ENCODE measurements around the gene TAB3. TPM values are rescaled to one million over a fixed set of nuclear protein-coding genes. Genes with fewer than 3 reads are reported as not detected.
A peak's percentile ranks its signal among the peaks of the same experiment; 100 is the strongest.

The TAB3 gene
- total RNA-seq, 2 experiments from 2014 or later = 18.7 to 20.1 TPM

GRCh38 chrX:30905321-30905720, 16.3 kb upstream of the TAB3 start:
- Mint-ChIP-seq H3K27ac (no peak overlapping the region), H3K4me1 (peaks cover 7% of the 10 kb centered on the region), H3K27me3 (no peaks in the 10 kb centered on the region), H3K36me3 (ENCODE audit: low read depth) (no peaks in the 10 kb centered on the region), H3K4me3 (no peak overlapping the region), H3K9me3 (ENCODE audit: low read depth) (no peaks in the 10 kb centered on the region)
- CTCF ChIA-PET = no interaction called here
- DNase-seq = no peak
- no peak for ATAC-seq
- intact Hi-C loops (cut with DNase I, micrococcal nuclease) = no loop called here
- POLR2A ChIA-PET = no interaction called here

- no peaks in the 10 kb centered on the region for H3K36me3 Mint-ChIP-seq (ENCODE audit: low read depth)
- ChIA-PET POLR2A (no interaction called here), CTCF (interaction anchor here (1.0 kb wide), 1 partner anchor 33 kb away, joined by 3 read pairs; no protein-coding TSS in a partner anchor)
- H3K9me3 Mint-ChIP-seq (ENCODE audit: low read depth) = no peaks in the 10 kb centered on the region
- no peaks in the 10 kb centered on the region for H3K27me3 Mint-ChIP-seq
- intact Hi-C loops (cut with DNase I, micrococcal nuclease) = no loop called here
- no peak overlapping the region for H3K4me3 Mint-ChIP-seq
- ATAC-seq (no peak), DNase-seq (no peak)
- H3K27ac Mint-ChIP-seq = no peak overlapping the region
- H3K4me1 Mint-ChIP-seq = peaks cover 6% of the 10 kb centered on the region
Observed at GRCh38 chrX:30904632-30905031, 15.6 kb upstream of the TAB3 start.

GRCh38 chrX:30904186-30904585, 15.1 kb upstream of the TAB3 start:
- peaks cover 3% of the 10 kb centered on the region for H3K4me1 Mint-ChIP-seq
- H3K27ac Mint-ChIP-seq = no peak overlapping the region
- intact Hi-C loops (cut with DNase I, micrococcal nuclease) = no loop called here
- no peak overlapping the region for H3K4me3 Mint-ChIP-seq
- ChIA-PET CTCF (interaction anchor here (1.0 kb wide), 1 partner anchor 32 kb away, joined by 3 read pairs; no protein-coding TSS in a partner anchor), POLR2A (no interaction called here)
- H3K27me3 Mint-ChIP-seq = no peaks in the 10 kb centered on the region
- no peaks in the 10 kb centered on the region for H3K9me3 Mint-ChIP-seq (ENCODE audit: low read depth)
- DNase-seq (no peak), ATAC-seq (no peak)
- H3K36me3 Mint-ChIP-seq (ENCODE audit: low read depth) = no peaks in the 10 kb centered on the region

- Mint-ChIP-seq H3K27me3 (peaks cover 3% of the 10 kb centered on the region), H3K27ac (no peak overlapping the region), H3K9me3 (ENCODE audit: low read depth) (no peaks in the 10 kb centered on the region), H3K4me3 (no peak overlapping the region), H3K36me3 (ENCODE audit: low read depth) (no peaks in the 10 kb centered on the region), H3K4me1 (peaks cover 3% of the 10 kb centered on the region)
- ChIA-PET CTCF (interaction anchor here (0.8 to 1.1 kb wide), 2 partner anchors 14 to 138 kb away, joined by 3 read pairs; no protein-coding TSS in a partner anchor), POLR2A (interaction anchor here (0.8 kb wide), 1 partner anchor 11 kb away, joined by 5 read pairs; the partner anchor contains the start of gene TAB3)
- intact Hi-C loops (cut with DNase I, micrococcal nuclease) = loop anchor here (1.0 kb wide), 2 partner anchors 10 to 11 kb away; partner anchors contain the start of gene TAB3 (in 1 of the 2)
- DNase-seq = peak; percentile 15
- ATAC-seq = peak; percentile 64
Observed at GRCh38 chrX:30900227-30900626, 11.2 kb upstream of the TAB3 start.

- intact Hi-C loops (cut with DNase I, micrococcal nuclease) = no loop called here
- Mint-ChIP-seq H3K27ac (no peak overlapping the region), H3K9me3 (ENCODE audit: low read depth) (no peaks in the 10 kb centered on the region), H3K36me3 (ENCODE audit: low read depth) (no peaks in the 10 kb centered on the region), H3K27me3 (peaks cover 3% of the 10 kb centered on the region), H3K4me1 (peaks cover 5% of the 10 kb centered on the region), H3K4me3 (no peak overlapping the region)
- CTCF ChIA-PET = no interaction called here
- POLR2A ChIA-PET = no interaction called here
- ATAC-seq (no peak), DNase-seq (no peak)
Observed at GRCh38 chrX:30898886-30899285, 9.8 kb upstream of the TAB3 start.

- Mint-ChIP-seq H3K36me3 (ENCODE audit: low read depth) (no peaks in the 10 kb centered on the region), H3K27ac (no peak overlapping the region), H3K9me3 (ENCODE audit: low read depth) (no peaks in the 10 kb centered on the region), H3K4me1 (peaks cover 6% of the 10 kb centered on the region), H3K27me3 (peaks cover 3% of the 10 kb centered on the region), H3K4me3 (no peak overlapping the region)
- ATAC-seq (no peak), DNase-seq (no peak)
- intact Hi-C loops (cut with DNase I, micrococcal nuclease) = no loop called here
- ChIA-PET CTCF (interaction anchor here (0.6 kb wide), 1 partner anchor 224 kb away, joined by 4 read pairs; no protein-coding TSS in a partner anchor), POLR2A (no interaction called here)
Observed at GRCh38 chrX:30895370-30895769, 6.3 kb upstream of the TAB3 start.

GRCh38 chrX:30893206-30893605, 4.2 kb upstream of the TAB3 start:
- Mint-ChIP-seq H3K9me3 (ENCODE audit: low read depth) (no peaks in the 10 kb centered on the region), H3K4me1 (peaks cover 7% of the 10 kb centered on the region), H3K27ac (no peak overlapping the region), H3K36me3 (ENCODE audit: low read depth) (no peaks in the 10 kb centered on the region), H3K4me3 (no peak overlapping the region), H3K27me3 (no peaks in the 10 kb centered on the region)
- POLR2A ChIA-PET = interaction anchor here (0.5 kb wide), 1 partner anchor 41 kb away, joined by 7 read pairs; no protein-coding TSS in a partner anchor
- no peak for DNase-seq
- no peak for ATAC-seq
- CTCF ChIA-PET = no interaction called here
- intact Hi-C loops (cut with DNase I, micrococcal nuclease) = no loop called here

- Mint-ChIP-seq H3K4me1 (peaks cover 12% of the 10 kb centered on the region), H3K27ac (no peak overlapping the region), H3K4me3 (no peak overlapping the region), H3K36me3 (ENCODE audit: low read depth) (no peaks in the 10 kb centered on the region), H3K9me3 (ENCODE audit: low read depth) (no peaks in the 10 kb centered on the region), H3K27me3 (no peaks in the 10 kb centered on the region)
- no peak for ATAC-seq
- intact Hi-C loops (cut with DNase I, micrococcal nuclease) = no loop called here
- CTCF ChIA-PET = no interaction called here
- POLR2A ChIA-PET = no interaction called here
- DNase-seq = no peak
Observed at GRCh38 chrX:30892591-30892990, 3.5 kb upstream of the TAB3 start.

GRCh38 chrX:30888526-30889146, 418 bp downstream of the TAB3 start:
- ATAC-seq (peak; percentile 20), DNase-seq (peak; percentile 62)
- ChIA-PET POLR2A (interaction anchor here (2.1 kb wide), 1 partner anchor 230 kb away, joined by 7 read pairs; no protein-coding TSS in a partner anchor), CTCF (interaction anchor here (1.0 kb wide), 1 partner anchor 228 kb away, joined by 5 read pairs; no protein-coding TSS in a partner anchor)
- H3K4me3 Mint-ChIP-seq = peak overlapping the region; percentile 78
- H3K36me3 Mint-ChIP-seq (ENCODE audit: low read depth) = peaks cover 5% of the 10 kb centered on the region
- intact Hi-C loops (cut with DNase I, micrococcal nuclease) = loop anchor here (1.0 to 5.0 kb wide), 6 partner anchors 12 to 311 kb away; partner anchors contain the start of genes GK (in 2 of the 2) and TASL (in 1 of the 2)
- H3K27me3 Mint-ChIP-seq = no peaks in the 10 kb centered on the region
- H3K4me1 Mint-ChIP-seq = peaks cover 42% of the 10 kb centered on the region
- H3K9me3 Mint-ChIP-seq (ENCODE audit: low read depth) = no peaks in the 10 kb centered on the region
- peak overlapping the region; percentile 91 for H3K27ac Mint-ChIP-seq

GRCh38 chrX:30887721-30888120, 1.3 kb downstream of the TAB3 start:
- Mint-ChIP-seq H3K9me3 (ENCODE audit: low read depth) (no peaks in the 10 kb centered on the region), H3K27ac (peak overlapping the region; percentile 91), H3K4me3 (peak overlapping the region; percentile 78), H3K4me1 (peaks cover 46% of the 10 kb centered on the region), H3K36me3 (ENCODE audit: low read depth) (peaks cover 5% of the 10 kb centered on the region), H3K27me3 (no peaks in the 10 kb centered on the region)
- intact Hi-C loops (cut with DNase I, micrococcal nuclease) = loop anchor here (1.0 to 5.0 kb wide), 6 partner anchors 56 to 310 kb away; partner anchors contain the start of genes GK (in 1 of the 2) and TASL (in 1 of the 2)
- DNase-seq (peak; percentile 82), ATAC-seq (peak; percentile 23)
- ChIA-PET CTCF (interaction anchor here (1.0 to 1.8 kb wide), 3 partner anchors 11 to 228 kb away, joined by 5 to 7 read pairs (median 5); no protein-coding TSS in a partner anchor), POLR2A (interaction anchor here (0.6 kb wide), 1 partner anchor 58 kb away, joined by 3 read pairs; no protein-coding TSS in a partner anchor)

- no peaks in the 10 kb centered on the region for H3K27me3 Mint-ChIP-seq
- intact Hi-C loops (cut with DNase I, micrococcal nuclease) = loop anchor here (1.0 to 5.0 kb wide), 4 partner anchors 56 to 310 kb away; partner anchors contain the start of gene TASL (in 1 of the 2)
- H3K27ac Mint-ChIP-seq = peak overlapping the region; percentile 67
Observed at GRCh38 chrX:30887288-30887687, 1.8 kb downstream of the TAB3 start.

More at GRCh38 chrX:30887288-30887687, 1.8 kb downstream of the TAB3 start:
- CTCF ChIA-PET = interaction anchor here (1.0 to 1.8 kb wide), 3 partner anchors 10 to 227 kb away, joined by 5 to 7 read pairs (median 5); no protein-coding TSS in a partner anchor
- POLR2A ChIA-PET = no interaction called here
- peak overlapping the region; percentile 78 for H3K4me3 Mint-ChIP-seq
- H3K9me3 Mint-ChIP-seq (ENCODE audit: low read depth) = no peaks in the 10 kb centered on the region
- peaks cover 5% of the 10 kb centered on the region for H3K36me3 Mint-ChIP-seq (ENCODE audit: low read depth)
- no peak for ATAC-seq
- H3K4me1 Mint-ChIP-seq = peaks cover 48% of the 10 kb centered on the region
- DNase-seq = no peak

All from activated CD4-positive, alpha-beta T cell treated with anti-CD3 and anti-CD28 coated beads for 36 hours (primary cell).